Activated T-helper 9 cell treated with anti-CD3 and anti-CD28 coated beads, Interleukin-2, amount 50 U/mL, for 16 hours (primary cell): ENCODE measurements around the gene PANX1.
"Not testable (repeated sequence)": the region's sequence is repeated elsewhere in the genome, so short reads cannot be mapped to it uniquely, and the experiment has no call there.

Experiments
- DNase-seq: peaks from one replicate; pipeline ENCODE4 v3.0.0-alpha.2; 2020; ENCODE audit warnings: low read depth

The PANX1 gene

GRCh38 chr11:94150056-94150455 is 21.4 kb downstream of the PANX1 start:
- no peak for DNase-seq

GRCh38 chr11:94150704-94151685 is 22.4 kb downstream of the PANX1 start:
- no peak for DNase-seq

DNA sequence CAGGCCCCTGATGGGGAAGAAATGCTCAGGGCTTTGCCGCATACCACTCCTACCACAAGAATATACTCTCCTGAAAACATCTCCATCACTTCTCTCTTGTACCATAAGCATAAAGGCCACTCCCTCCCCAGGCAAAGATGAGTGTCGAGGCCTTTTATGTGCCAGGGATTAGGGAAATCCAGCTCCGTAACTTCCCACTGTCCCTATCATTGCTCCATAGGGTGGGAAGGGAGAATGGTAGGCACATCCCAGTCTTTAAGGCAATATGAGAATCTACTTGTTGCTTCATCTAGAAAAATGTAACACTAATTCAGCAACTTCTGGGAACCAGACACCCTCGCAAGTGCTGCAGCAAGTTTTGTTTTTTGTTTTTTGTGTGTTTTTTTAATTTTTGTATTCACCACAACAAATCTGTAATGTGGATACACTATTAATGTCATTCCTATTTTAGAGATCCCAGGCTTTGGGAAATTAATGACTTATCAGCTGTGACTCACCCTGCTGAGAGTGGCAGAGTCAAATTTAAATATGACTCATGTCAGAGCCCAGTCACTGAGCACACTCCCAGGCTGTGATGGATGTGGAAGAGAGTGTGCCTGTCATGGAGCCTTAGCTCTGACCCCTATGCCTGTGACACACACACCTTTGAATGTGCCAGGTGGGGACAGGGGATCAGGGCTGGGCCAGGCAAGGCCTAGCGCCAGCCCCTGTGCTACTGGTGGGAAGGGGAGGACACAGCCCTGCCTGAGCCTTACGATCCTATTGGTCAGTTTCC is 23.4 kb downstream of the PANX1 start:
- no peak for DNase-seq

GRCh38 chr11:94152678-94153065 is 24.0 kb downstream of the PANX1 start:
- DNase-seq: no peak

DNA sequence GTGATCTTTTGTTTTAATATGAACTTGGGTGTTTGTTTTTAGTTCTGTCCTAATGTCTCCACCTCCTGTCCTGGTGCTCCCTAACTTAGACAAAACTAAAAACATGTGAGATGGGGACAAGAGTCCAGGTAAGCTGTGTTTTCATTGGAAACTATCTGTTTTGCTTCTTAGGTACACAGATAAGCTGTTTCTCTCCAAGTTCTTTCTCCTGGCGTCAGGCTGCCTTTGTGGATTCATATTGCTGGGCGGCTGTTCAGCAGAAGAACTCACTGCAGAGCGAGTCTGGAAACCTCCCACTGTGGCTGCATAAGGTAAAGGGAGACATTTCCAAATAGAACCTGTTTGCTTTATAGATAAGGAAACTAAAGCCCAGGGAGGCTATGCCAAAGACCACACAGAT is 24.7 kb downstream of the PANX1 start:
- no peak for DNase-seq

DNA sequence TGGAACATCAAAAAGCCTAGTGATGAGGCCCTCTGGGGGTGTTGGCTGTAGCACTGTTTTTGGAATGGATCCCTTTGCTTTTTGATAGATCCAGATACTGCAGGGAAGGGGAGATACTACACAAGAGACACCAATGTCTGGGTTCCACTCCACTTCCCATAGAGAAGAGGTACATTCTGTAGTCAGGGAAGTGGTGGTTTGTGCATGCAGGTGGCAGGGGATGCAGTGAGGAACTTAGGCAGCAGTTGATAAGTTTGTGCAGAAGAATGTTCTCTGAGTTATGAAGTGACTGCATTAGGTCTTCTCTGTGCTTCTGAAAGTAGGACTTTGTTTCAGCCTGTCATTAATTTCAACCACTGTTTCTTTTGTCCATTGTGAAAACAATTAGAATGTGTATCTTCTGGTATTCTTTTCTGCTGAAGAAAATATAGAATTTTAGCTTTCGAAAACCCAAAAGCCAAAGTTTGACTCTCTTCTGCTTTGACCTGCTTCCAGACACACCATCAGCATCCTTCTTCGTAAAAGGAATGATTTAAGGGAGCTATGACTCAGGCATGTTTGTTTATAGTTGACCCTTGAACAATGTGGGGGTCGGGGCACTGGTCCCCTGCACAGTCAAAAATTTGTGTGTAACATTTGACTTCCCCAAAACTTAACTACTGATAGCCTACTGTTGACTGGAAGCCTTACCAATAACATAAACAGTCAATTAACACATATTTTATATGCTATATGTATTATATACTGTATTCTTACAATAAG is 25.6 kb downstream of the PANX1 start:
- no peak for DNase-seq

- not testable (repeated sequence) for DNase-seq
Observed at GRCh38 chr11:94157339-94157738, 28.7 kb downstream of the PANX1 start.

DNA sequence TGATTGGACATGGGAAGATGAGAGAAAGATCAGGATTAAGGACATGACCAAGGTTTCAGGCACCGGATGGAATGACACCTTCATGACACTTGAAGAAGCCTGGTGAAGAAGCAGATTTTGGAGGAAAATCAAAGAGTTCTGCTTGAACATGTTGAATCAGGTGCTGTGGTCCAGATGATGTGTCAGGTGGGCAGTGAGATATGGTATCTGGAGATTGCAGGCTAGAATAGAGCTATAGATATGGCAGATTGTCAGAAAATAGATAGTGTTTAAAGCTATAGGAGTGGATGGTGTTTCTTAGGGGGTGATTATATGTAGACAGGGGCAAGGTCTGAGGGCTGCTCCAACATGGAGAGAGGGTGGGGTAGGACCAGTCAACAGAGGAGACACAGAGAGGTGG is 40.2 kb downstream of the PANX1 start:
- DNase-seq: no peak

DNA sequence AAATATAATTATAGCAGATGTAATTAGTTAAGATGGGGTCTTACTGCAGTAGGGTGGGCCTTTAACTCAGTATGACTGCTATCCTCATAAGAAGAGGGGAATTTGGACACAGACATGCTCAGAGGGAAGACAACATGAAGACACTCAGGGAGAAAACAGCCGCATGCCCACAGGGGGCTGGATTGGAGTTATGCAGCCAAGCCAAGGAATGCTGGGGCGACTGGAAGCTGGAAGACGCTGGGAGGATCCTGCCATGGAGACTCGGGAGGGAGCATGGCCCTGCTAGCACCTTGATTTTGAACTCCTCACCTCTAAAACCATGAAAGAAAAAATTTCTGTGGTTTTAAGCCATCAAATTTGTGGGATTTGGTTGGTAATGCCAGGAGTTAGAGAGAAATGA is 40.9 kb downstream of the PANX1 start:
- no peak for DNase-seq

- no peak for DNase-seq
Observed at GRCh38 chr11:94169930-94170545, 41.4 kb downstream of the PANX1 start.

GRCh38 chr11:94170953-94171352 is 42.3 kb downstream of the PANX1 start:
- no peak for DNase-seq

DNA sequence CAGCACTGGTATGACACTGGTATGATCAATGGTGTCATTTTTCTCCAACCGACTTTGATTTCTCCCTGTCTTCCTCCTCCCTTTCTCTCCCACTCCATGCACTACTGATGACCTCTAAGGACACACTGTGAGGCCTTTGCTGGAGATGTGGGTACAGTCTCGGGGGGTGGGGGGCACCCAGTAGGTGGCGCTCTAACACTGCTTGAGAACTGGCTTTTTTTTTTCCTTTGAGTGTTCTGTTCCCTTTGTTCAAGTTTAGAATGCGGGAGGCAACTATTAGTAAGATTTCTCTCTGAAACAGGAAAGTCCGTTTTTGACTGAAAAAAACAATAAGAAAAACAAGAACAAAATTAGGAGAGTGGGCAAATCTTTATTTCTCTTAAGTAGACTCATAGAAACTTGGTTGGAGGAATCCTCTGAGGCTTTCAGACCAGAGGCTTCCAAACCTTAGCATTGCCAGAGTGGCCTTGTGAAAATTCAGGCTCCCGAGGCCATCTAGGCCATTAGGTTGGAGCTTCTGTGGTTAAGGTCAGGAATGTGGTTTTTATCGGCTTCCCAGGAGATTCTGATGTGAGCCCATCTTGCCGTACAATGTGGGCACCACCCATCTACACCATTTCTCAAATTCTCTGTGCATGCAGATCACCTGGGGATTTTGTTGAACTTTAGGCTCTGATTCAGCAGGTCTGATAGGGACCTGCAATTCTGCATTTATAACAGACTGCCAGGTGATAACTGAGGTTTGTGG is 43.2 kb downstream of the PANX1 start:
- peak; percentile 3 for DNase-seq

GRCh38 chr11:94175535-94175934 is 46.9 kb downstream of the PANX1 start:
- no peak for DNase-seq

DNA sequence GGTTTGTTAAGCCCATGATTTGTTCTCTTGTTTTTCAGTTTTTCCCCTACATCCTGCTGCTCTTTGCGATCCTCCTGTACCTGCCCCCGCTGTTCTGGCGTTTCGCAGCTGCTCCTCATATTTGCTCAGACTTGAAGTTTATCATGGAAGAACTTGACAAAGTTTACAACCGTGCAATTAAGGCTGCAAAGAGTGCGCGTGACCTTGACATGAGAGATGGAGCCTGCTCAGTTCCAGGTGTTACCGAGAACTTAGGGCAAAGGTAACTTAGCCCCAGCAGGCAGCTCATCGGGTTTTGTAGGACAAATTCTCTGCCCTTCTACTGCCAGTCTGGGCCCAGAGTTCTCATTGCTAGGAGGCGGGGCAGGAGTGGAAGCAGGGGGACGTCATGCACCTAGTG is 49.7 kb downstream of the PANX1 start:
- DNase-seq: no peak

DNA sequence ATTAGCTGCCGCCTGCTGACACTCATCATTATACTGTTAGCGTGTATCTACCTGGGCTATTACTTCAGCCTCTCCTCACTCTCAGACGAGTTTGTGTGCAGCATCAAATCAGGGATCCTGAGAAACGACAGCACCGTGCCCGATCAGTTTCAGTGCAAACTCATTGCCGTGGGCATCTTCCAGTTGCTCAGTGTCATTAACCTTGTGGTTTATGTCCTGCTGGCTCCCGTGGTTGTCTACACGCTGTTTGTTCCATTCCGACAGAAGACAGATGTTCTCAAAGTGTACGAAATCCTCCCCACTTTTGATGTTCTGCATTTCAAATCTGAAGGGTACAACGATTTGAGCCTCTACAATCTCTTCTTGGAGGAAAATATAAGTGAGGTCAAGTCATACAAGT is 51.1 kb downstream of the PANX1 start:
- no peak for DNase-seq

DNA sequence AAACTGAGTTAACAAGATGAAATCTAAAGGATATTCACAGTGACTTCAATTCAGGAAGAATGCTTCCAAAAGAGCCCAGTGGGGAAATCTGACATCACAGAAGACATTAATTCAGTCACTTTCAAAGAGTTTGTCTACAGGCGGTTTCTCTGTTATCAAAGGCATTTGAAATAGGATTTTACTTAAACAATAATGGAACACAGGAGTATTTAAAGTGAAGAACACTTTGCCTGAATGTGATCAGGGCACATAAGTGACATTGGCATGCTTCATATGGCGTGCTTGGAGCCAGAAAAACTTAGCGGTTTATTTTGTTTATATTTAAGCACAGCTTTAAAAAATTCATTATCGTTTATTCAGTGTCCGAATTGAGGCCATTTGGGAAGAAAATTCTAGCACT is 52.9 kb downstream of the PANX1 start:
- DNase-seq: no peak

- no peak for DNase-seq
Observed at GRCh38 chr11:94181943-94182342, 53.3 kb downstream of the PANX1 start.

GRCh38 chr11:94183251-94183885 is 54.7 kb downstream of the PANX1 start:
- no peak for DNase-seq

DNA sequence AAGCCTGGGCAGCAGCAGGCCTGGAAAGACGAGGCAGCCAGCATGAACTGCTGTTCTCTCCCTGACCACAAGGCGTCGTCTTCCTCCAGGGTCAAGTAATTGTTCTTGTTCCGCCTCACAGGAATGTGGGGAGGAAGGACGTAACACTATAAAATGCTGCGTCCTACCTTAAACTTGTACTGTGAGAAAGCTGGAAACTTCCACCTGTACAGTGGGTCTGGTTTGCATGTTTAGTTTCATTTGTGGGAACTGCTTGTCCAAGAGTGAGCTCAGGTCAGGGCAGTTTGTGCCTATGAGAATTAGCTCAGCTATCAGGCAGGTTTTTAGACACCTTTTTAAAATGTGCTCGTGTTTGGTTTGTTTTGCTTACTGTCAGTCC is 55.2 kb downstream of the PANX1 start:
- no peak for DNase-seq

GRCh38 chr11:94184362-94184761 is 55.7 kb downstream of the PANX1 start:
- no peak for DNase-seq

GRCh38 chr11:94184846-94185245 is 56.2 kb downstream of the PANX1 start:
- no peak for DNase-seq
